Renal pelvis (tissue), 4 donors: ENCODE measurements around the gene TBCCD1. TPM values are rescaled to one million over a fixed set of nuclear protein-coding genes. Genes with fewer than 3 reads are reported as not detected.
"Not testable (repeated sequence)": the region's sequence is repeated elsewhere in the genome, so short reads cannot be mapped to it uniquely, and the experiment has no call there.

Experiments
- DNase-seq: peaks from one replicate; pipeline ENCODE4 v3.0.0-alpha.2; 2013
- polyA plus RNA-seq, 3 donors: library from polyadenylated mRNA; unstranded; fragments of 120-200 nt; gene quantifications; one replicate each; pipeline ENCODE4 v1.2.1, GENCODE V29; 2013; ENCODE audit not compliant: insufficient read length in 3 of 3

Gene TBCCD1
- polyA plus RNA-seq, 3 donors = 17.0 to 27.1 (median 22.4) TPM

- no peak for DNase-seq
Measured at GRCh38 chr3:186523022-186523421, 44.1 kb downstream of the TBCCD1 start.

GRCh38 chr3:186520957-186521842, 45.9 kb downstream of the TBCCD1 start:
- no peak for DNase-seq

- no peak for DNase-seq
Measured at GRCh38 chr3:186520431-186520830, 46.7 kb downstream of the TBCCD1 start.

- no peak for DNase-seq
Measured at GRCh38 chr3:186519021-186519658, 48.0 kb downstream of the TBCCD1 start.

- no peak for DNase-seq
Measured at GRCh38 chr3:186517218-186517617, 49.9 kb downstream of the TBCCD1 start.

GRCh38 chr3:186516646-186517045, 50.5 kb downstream of the TBCCD1 start:
- no peak for DNase-seq

- DNase-seq = no peak
Measured at GRCh38 chr3:186515125-186515524, 52.0 kb downstream of the TBCCD1 start.

GRCh38 chr3:186514296-186515002, 52.7 kb downstream of the TBCCD1 start:
- DNase-seq = no peak

GRCh38 chr3:186513386-186513785, 53.8 kb downstream of the TBCCD1 start:
- no peak for DNase-seq

GRCh38 chr3:186512570-186513302, 54.4 kb downstream of the TBCCD1 start:
- no peak for DNase-seq

GRCh38 chr3:186511702-186512101, 55.4 kb downstream of the TBCCD1 start:
- no peak for DNase-seq

GRCh38 chr3:186511245-186511644, 55.9 kb downstream of the TBCCD1 start:
- DNase-seq = no peak

GRCh38 chr3:186510374-186511079, 56.6 kb downstream of the TBCCD1 start:
- no peak for DNase-seq

- no peak for DNase-seq
Measured at GRCh38 chr3:186509423-186509822, 57.7 kb downstream of the TBCCD1 start.

- no peak for DNase-seq
Measured at GRCh38 chr3:186506857-186507256, 60.3 kb downstream of the TBCCD1 start.

GRCh38 chr3:186506191-186506739, 60.9 kb downstream of the TBCCD1 start:
- DNase-seq = no peak

GRCh38 chr3:186502966-186503712, 64.0 kb downstream of the TBCCD1 start:
- no peak for DNase-seq

GRCh38 chr3:186502138-186502948, 64.8 kb downstream of the TBCCD1 start:
- DNase-seq = no peak

GRCh38 chr3:186499949-186500348, 67.2 kb downstream of the TBCCD1 start:
- not testable (repeated sequence) for DNase-seq
